Epithelial cell of esophagus (primary cell): Measurements from ENCODE around the gene OR1F1.

Source experiments
- DNase-seq: peaks from one replicate; pipeline ENCODE4 v3.0.0; 2010; ENCODE audit warnings: low read depth
- H3K4me3 ChIP-seq: 2 replicates; pipeline ENCODE4 v1.5.1; 2011; ENCODE audit warnings: mild to moderate bottlenecking, low read length, control low read depth
- TF ChIP-seq, protein P1 (sequence below): IDR thresholded peaks from 2 replicates; pipeline ENCODE4 v1.5.1; 2011; ENCODE audit warnings: low read depth, mild to moderate bottlenecking, low read length, control low read depth, inconsistent platforms; ENCODE audit not compliant: insufficient read depth; ENCODE audit errors: missing control alignments

Gene OR1F1

DNA sequence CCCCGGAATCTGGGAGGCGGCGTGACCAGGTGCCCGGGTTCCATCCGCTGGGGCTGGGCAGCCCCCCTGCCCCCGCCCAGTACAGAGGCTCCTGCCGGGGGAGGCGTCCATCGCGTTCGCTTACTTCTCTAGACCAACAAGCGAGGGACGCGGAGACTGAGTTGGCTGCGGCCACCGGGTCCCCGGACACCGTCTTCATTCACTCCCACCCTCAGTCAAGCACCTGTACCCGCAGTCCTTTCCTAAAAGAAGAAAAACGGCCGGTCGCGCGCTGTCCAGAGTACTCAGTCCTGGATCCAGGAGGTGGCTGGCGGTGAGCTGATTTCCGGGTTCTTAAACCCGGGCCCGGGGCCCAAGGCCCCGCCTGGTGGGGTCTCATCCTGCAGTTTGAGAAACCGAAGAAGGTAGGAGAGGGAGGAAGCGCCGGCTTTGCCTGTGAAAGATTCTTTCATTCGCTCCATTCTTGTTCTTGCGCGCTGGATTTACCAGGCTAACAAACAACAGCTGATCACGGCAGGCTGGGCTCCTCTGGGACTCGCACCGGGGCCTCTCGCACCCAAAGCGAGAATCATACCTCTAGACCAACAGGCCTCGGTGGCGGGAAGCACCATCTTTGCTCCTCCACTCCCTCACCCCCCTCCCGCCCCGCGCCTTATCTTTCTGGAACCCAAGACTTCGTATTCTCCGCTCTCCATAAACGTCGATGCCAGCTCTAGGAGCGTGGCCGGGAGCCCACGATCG, 17.4 kb upstream of the OR1F1 start:
- TF ChIP-seq, protein P1, sequence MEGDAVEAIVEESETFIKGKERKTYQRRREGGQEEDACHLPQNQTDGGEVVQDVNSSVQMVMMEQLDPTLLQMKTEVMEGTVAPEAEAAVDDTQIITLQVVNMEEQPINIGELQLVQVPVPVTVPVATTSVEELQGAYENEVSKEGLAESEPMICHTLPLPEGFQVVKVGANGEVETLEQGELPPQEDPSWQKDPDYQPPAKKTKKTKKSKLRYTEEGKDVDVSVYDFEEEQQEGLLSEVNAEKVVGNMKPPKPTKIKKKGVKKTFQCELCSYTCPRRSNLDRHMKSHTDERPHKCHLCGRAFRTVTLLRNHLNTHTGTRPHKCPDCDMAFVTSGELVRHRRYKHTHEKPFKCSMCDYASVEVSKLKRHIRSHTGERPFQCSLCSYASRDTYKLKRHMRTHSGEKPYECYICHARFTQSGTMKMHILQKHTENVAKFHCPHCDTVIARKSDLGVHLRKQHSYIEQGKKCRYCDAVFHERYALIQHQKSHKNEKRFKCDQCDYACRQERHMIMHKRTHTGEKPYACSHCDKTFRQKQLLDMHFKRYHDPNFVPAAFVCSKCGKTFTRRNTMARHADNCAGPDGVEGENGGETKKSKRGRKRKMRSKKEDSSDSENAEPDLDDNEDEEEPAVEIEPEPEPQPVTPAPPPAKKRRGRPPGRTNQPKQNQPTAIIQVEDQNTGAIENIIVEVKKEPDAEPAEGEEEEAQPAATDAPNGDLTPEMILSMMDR = no peak
- DNase-seq = peak; percentile 38
- H3K4me3 ChIP-seq = peak overlapping the region; percentile 23

DNA sequence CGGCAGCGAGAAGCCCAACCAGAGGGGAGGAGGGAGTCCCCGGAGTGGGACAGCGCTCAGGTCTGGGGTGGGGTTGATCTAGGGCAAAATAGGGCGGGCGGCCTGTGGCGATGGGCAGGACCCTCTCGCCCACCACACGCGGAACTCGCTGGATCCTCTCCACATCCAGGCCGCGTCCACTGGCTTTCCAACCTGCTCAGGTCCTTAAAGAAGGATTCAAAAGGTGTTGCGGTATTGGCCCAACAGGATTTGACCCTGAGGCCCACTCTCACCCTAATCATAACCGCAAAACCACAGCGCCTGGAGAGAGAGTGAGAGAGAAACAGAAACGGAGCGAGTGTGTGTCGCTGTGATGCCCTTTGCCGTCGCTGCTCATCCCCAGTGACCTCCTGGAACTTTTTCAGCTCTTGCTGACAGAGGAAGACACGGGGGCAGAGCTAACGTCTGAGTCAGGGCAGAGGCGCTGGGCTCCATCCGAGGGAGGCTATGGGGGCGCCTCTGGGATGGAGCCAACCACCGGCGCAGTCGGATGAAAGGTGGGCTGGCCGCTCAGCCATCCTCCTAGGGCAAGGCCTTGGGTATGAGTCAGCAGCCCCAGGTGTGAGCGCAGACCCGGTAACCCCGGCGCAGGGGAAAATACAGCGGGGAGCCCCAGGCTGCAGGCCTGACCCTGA, 16.7 kb upstream of the OR1F1 start:
- H3K4me3 ChIP-seq = no peak overlapping the region
- DNase-seq = peak; percentile 45
- TF ChIP-seq, protein P1 = no peak

DNA sequence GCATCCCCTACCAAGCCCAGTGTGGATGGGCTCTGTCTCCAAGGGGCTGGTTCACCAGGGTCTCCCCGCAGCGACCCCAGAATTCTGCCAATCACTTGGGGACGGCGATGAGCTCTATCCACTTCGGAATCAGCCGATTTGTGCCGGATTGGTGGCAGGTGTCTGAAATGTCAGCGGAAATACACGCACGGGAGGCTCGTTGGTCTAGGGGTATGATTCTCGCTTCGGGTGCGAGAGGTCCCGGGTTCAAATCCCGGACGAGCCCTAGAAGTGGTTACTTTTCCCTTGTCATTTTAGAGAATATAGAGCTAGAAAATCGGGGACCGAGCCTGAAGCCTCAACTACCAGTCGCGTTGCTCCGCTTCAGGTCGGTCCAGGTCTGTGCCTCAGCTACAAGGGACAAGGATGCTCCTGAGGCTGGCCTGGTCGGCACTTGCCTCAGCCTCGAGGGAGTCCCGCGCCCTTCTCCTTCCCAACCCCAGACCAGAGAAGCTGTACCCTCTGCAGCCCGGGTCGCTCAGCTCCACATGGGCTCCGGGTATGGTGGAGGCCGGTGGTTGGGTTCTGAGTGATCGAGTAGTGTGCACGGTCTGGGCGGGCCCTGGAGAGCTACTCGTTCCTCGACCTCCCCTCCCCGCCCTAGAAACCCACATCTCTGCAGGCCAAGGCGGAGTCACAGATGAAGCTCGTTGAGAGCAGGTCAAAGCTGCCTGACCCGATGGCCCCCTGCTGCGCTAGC, 16.0 kb upstream of the OR1F1 start:
- H3K4me3 ChIP-seq = no peak overlapping the region
- TF ChIP-seq, protein P1 = no peak
- DNase-seq = peak; percentile 73

DNA sequence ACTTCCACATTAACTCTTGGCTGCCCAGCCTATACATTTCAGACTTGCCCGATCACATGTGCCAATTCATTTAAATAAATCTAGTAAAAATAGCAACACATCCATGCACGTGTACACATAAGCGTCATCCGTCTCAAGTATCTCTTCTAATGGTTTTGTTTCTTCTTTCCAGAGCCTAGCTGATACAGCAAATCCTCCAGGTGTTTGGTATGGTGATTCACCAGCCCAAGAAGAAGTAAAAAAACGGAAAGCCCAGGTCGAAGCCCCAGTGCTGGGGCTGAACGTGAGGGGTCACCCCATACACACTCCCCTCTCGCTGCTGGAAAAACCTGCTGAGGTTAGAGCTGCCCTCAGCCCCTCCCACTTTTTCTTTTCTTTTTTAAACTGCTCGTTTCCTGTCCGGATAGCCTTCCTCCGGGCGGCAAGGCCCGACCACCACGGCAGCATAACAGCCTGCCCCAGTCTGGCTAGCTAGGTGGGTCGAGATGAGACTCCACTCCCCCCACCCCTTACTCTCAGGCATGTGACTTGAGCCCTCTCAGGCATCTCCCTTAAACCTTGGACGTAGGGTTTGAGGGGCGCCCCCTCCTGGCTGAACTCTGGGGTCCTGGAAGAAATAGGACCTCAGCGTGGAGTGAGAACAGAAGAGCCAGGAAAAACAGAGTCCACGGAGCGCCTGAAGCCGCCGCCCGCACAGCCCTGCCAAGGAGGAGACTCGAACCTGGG, 13.9 kb upstream of the OR1F1 start:
- DNase-seq = peak; percentile 67
- H3K4me3 ChIP-seq = no peak overlapping the region
- TF ChIP-seq, protein P1 = peak; percentile 15

DNA sequence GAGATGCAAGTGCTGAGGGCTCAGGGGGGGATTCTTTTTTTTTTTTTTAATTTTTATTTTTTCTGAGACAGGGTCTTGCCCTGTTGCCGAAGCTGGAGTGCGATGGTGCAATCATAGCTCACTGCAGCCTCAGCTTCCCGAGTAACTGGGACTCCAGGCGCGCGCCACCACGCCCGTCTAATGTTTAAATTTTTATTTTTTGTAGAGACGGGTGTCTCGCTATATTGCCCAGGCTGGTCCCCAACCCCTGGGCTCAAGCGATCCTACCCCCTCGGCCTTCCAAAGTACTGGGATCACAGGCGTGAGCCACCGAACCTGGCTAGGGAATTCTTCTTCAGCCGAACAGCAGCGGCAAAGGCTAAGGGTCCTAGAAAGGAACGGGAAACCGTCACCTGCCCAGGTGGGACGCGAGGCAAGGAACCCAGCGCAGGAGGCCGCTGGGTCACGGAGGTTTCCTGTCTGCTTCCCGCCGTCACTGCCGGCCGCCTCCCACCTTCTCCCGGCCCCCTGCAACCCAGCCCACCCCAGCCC, 13.3 kb upstream of the OR1F1 start:
- DNase-seq = no peak
- TF ChIP-seq, protein P1 = no peak
- H3K4me3 ChIP-seq = no peak overlapping the region
